ENCODE results near the gene KRTAP4-1.
"Not testable (repeated sequence)": the region's sequence is repeated elsewhere in the genome, so short reads cannot be mapped to it uniquely, and the experiment has no call there.

Gene KRTAP4-1

DNA sequence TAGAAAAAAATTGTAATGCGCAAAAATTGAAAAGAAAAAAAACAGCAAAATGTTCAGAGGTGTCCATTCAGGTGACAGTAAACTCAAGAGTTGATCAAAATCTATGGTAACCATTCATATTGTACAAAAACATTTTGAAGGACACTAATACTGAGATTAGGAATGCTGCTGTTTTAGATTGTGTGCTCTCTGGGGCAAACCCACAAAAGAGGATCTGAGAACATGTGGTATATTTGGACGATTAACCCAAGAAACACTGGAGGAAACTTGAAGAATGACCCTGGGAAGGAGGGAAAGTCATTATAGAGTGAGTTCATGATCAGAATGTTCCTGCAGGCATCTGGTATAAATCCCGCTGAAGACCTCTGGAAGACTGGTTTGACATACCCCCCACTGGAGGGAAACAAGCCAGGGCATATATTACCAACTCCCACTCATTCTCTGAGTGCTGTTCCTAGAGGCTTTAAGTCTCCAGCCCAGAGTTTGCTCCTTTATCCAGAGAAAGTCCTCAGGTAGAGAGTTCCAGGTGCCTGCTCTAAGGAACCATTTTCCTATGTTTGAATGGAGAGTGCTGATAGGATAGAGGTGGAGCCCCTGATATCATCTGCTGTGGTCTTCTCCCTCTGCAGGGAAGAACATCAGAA lies 7.8 kb downstream of the KRTAP4-1 start:
- FAIRE-seq (no peak), DNase-seq (ENCODE audit: low spot score) (no peak)

DNA sequence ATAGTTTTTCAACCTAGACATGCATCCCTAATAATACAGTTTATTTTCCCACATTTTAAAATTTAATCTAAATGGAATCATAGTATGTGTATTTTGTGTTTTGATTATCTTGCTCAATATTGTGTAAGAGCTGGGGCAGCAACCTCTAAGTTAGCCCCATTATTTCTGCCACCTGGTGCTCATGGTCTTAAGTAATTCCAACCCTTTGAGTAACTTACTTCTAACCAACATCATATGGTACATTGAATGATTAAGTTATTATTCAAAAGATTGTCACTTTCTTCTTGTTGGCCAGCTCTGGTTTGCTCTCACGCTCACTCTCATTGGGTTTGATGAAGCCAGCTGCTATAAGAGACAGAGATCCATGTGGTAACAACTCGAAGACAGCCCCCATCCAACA lies 12.8 kb downstream of the KRTAP4-1 start:
- DNase-seq (ENCODE audit: low spot score) (no peak), FAIRE-seq (no peak)

DNA sequence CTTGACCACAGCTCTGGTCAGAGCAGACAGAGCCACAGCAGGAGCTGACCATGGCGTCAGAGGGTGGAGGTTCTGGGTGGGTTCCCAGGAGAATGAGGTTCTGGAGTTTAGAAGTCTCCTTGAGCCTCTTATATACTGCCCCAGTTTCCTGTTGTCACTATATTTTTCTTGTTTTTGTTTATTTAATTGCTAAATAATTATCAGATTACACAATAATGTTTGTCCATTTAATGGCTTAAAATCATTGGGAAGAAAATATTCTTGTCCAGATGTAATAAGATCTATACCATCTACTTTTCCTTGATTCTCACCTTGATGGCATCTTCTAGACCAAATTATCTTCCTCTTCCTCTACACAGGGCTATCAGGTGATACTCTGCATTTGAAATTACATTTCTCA lies 16.6 kb downstream of the KRTAP4-1 start, which contains the start of gene KRTAP4-3:
TSS of gene KRTAP4-3 (minus strand) at position 101 of the 400 bp plus-strand sequence. CDS start at position 52, 49 bp downstream.
- no peak for FAIRE-seq
- DNase-seq (ENCODE audit: low spot score): no peak

DNA sequence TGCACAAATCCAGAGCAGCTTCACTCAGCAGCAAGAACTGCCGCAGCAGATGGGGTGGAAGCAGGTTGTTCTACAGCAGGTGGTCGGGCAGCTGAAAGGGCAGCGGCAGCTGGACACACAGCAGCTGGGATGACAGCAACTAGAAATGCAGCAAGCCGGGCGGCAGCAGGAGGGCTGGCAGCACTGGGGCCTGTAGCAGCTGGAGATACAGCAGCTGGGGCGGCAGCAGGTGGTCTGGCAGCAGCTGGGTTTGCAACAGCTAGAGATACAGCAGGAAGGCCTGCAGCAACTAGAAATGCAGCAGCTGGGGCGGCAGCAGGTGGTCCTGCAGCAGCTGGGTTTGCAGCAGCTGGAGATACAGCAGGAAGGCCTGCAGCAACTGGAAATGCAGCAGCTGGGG lies 17.1 kb downstream of the KRTAP4-1 start:
- FAIRE-seq (no peak), DNase-seq (ENCODE audit: low spot score) (no peak)

DNA sequence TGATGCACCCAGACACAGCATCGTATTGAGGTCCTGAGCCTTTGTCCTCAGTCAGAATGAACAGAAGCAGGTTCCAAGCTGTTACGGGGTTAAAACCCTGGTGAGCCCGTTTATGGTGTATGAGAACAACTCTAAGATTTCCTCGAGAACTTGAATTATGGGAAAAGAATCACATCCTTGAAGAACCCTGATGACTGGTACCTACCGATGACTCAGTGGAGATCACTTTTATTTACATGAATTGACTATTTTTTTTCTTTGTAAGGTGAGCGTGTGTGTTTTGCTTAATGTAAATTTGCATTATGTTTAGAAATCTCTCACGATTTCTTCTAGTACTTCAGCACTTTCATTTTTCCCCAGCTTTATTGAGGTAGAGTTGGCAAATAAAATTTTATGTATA lies 20.9 kb downstream of the KRTAP4-1 start:
- no peak for DNase-seq (ENCODE audit: low spot score)
- FAIRE-seq: no peak

DNA sequence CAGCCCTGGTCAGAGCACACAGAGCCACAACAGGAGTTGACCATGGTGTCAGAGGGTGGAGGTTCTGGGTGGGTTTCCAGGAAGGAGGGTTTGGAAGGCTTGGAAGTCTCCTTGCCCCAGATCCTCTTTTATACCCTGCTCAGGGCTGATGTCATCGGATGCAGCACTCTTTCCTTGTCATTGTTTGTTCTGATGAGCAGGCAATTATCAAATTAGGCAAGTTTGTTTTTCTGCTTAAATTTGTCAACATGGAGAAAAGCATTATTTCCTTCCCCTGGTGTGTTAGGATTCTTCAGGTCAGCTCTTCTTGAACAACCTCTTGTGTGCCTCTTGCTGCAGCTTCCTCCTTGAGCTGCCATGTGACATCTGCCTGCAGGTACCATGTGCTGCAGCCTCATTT lies 24.1 kb downstream of the KRTAP4-1 start, which contains the start of gene KRTAP4-4:
TSS of gene KRTAP4-4 (minus strand) at position 101 of the 400 bp plus-strand sequence. CDS start at position 44, 57 bp downstream.
- no peak for DNase-seq (ENCODE audit: low spot score)
- no peak for FAIRE-seq

DNA sequence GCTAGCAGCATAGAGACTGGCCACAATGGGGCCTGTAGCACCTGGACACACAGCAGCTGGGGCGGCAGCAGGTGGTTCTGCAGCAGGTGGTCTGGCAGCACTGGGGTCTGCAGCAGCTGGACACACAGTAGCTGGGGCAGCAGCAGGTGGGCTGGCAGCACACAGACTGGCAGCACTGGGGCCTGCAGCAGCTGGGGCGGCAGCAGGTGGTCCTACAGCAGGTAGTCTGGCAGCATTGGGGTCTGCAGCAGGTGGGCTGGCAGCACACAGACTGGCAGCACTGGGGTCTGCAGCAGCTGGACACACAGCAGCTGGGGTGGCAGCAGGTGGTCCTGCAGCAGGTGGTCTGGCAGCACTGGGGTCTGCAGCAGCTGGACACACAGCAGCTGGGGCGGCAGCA lies 24.5 kb downstream of the KRTAP4-1 start:
- FAIRE-seq; DNase-seq (ENCODE audit: low spot score): not testable (repeated sequence)

DNA sequence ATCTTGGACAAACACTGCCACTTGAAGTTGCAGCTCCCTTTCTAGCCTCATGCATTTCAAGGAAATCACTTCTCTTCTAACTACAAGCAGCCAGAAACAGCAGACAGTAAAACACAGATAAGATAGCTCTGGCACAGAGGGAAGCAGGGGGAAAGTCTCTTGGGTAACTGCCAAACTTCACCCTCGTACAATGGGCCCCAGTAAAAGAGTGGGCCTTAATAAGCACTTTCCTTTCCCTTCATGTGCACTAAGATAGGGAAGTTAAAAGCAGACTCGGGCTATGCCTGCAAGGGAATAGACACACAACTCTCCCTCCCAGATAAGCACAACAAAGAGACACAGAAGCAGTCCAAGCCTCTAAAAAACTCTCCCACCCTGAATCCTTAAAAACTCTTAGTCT lies 30.9 kb downstream of the KRTAP4-1 start:
- FAIRE-seq (no peak), DNase-seq (ENCODE audit: low spot score) (no peak)

DNA sequence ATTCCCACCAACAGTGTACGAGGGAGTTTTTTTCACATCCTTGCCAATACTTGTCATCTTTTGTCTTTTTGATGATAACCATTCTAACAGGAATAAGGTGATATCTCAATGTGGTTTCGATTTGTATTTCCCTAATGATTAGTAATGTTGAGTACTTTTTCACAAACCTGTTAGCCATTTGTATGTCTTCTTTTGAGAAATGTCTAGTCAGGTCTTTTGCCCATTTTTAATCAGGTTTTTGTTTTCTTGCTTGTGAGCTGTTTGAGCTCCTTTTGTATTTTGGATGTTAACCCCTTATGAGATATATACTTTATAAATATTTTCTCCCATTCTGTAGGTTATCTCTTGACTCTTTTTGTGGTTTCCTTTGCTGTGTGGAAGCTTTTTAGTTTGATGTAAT lies 33.2 kb downstream of the KRTAP4-1 start:
- FAIRE-seq (no peak), DNase-seq (ENCODE audit: low spot score) (no peak)

DNA sequence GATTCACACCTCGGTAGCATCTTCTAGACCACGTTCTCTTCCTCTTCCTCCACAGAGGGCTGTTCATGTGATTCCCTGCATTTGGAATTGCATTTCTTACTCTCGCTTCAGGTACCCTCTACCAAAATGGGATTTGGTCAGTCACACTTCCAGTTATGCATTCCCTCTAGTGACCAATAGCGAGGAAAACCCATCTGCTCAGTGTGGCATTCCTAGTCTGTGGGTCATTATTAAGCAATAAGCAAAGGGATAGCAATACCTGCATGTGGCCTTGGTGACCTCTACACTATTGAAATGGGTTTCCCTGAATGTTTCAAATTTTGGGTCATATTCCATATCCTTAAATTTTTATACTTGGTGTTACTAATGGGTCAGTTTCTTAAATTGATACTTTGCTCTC lies 34.7 kb downstream of the KRTAP4-1 start:
- DNase-seq (ENCODE audit: low spot score) (no peak), FAIRE-seq (no peak)

DNA sequence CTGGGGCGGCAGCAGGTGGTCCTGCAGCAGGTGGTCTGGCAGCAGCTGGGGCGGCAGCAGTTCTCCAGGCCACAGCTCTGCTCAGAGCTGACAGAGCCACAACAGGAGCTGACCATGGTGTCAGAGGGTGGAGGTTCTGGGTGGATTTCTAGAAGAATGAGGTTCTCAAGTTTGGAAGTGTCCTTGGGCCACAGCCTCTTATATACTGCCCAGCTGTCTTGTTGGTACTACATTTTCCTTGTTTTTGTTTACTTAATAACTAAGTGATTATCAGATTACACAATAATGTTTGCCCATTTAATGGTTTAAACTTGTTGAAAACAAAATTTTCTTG lies 35.1 kb downstream of the KRTAP4-1 start, which contains the start of gene KRTAP4-5:
TSS of gene KRTAP4-5 (minus strand) at position 174 of the 334 bp plus-strand sequence. CDS start at position 116, 58 bp downstream.
- DNase-seq (ENCODE audit: low spot score): no peak
- no peak for FAIRE-seq

DNA sequence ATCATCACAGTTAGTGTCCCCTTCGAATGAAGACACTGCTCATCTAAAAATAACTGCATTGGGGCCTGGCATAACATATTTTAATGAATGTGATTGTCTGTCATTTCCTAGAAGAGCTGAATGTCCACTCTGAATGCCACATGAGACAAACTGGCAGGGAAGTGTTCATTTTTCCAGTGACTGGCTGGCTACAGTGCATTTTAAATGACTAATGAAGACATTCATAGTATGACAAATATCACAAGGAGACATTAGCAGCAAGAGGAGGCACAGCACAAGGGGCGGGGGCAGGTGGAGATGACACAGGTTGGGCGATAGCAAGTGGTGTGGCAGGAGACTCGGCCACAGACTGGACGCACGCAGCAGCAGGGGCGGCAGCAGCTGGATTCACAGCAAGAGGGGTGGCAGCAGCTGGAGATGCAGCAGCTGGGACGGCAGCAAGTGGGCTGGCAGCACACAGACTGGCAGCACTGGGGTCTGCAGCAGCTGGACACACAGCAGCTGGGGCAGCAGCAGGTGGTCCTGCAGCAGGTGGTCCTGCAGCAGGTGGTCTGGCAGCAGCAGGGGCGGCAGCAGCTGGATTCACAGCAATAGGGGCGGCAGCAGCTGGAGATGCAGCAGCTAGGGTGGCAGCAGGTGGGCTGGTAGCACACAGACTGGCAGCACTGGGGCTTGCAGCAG lies 35.6 kb downstream of the KRTAP4-1 start:
- FAIRE-seq; DNase-seq (ENCODE audit: low spot score): not testable (repeated sequence)

DNA sequence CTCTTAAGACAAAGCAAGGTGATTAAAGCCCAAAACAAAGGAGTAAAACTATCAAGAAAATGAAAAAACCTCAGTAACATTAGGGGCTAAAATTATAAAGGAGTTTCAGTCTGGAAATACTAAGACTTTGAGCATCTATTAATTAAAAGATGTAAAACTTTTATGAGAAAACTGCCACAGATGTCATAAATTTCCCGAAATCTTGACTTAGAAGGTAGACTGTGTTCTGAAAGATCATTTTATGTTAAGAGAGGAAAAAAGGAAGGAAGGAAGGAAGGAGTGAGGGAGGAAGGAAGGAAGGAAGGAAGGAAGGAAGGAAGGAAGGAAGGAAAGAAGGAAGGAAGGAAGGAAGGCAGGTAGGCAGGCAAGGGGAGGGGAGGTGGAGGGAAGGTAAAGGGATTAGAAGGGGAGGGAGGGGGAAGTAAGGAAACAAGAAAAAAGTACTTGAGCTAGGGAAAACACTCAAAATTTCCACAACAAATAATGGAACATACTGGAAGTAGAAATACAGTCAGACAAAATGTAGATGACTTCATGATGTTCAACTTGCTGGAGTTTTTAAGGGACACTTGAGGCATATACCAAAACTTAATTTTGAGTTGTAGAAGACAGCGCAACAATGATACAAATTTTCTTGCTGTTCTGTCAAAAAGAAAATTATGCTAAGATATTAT lies 37.0 kb downstream of the KRTAP4-1 start:
- DNase-seq (ENCODE audit: low spot score): no peak
- FAIRE-seq: no peak

DNA sequence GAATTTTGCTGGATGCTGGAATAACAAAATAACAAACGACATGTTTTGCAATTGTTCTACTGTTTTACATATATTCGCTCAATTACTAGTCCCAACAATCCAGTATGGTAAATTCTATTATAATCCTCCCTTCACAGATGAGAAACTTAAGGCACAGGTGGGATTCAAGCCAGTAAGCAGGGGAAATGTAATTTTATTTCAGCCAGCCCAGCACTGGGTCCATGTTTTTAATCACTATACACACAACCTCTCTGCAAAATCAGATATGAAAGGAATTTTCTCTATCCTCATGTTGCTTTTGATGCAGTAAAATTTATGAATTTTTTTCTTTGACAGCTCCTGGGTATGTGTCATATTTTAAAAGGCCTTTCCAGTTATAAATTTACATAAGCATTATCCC lies 39.5 kb downstream of the KRTAP4-1 start:
- DNase-seq (ENCODE audit: low spot score) (no peak), FAIRE-seq (no peak)

DNA sequence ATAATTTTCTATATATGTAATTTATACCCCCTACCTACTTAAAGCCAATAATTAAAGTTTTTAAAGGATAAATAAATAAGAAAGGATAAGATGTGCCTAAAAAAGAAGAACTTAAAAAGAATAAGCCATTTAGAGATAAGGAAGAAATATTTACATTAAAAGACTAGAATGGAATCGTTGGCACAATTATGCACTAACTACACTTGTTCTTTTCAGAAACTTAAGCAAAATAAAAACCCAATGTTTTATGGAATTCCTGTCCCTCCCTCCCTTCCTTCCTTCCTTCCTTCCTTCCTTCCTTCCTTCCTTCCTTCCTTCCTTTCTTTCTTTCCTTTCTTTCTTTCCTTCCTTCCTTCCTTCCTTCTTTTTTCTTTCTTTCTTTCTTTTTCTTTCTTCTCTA lies 39.9 kb downstream of the KRTAP4-1 start:
- FAIRE-seq (no peak), DNase-seq (ENCODE audit: low spot score) (no peak)

DNA sequence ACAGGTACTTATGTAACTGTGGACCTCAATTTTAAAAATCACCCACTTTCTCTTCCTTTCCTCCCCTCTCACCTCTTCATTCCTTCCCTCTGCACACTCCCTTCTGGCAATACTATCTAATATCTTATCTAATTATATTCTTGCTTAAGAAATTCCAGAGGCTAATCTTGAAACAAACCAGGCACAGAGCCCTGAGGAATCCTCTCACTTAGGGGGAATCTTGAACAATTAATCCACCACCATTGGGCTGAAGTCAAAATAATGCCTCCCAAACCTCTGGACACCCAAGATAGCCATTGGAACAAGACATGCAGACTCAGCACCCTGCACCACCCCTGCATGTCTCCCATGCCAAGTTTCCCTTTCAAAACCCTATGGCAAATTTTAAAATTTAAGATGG lies 43.4 kb downstream of the KRTAP4-1 start:
- DNase-seq (ENCODE audit: low spot score) (no peak), FAIRE-seq (no peak)

DNA sequence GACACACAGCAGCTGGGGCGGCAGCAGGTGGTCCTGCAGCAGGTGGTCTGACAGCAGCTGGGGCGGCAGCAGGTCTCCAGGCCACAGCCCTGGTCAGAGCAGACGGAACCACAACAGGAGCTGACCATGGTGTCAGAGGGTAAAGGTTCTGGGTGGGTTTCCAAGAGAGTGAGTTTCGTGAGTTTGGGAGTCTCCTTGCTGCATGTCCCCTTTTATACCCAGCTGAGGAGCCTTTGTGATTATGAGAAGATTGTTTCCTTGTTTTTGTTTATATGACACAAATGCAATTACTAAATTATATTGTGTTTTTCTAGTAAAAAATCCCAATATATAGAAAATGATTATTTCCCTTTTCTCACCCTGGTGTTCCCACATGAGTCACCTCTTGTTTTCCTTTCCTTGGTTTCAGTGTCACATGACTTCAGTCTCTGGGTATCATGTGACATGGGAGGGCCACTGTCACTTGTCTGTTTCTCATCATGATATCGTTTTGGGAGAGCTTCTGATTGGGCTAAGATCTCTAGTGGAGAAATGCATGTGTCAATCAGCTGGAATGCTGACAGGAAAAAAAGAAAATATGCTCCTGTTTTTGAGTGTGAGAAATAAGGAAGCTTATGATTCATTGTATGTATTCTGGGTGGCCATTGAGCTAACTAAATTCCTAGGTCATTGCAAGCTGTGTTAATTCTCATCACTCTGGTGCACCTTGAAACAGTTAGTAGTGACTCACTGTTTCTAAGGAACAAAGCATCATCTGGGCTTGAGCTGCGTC lies 44.2 kb downstream of the KRTAP4-1 start, which contains the start of gene KRTAP4-6:
TSS of gene KRTAP4-6 (minus strand) at position 185 of the 772 bp plus-strand sequence. CDS start at position 128, 57 bp downstream.
- DNase-seq (ENCODE audit: low spot score) (peak; percentile 88), FAIRE-seq (peak; percentile 55)

DNA sequence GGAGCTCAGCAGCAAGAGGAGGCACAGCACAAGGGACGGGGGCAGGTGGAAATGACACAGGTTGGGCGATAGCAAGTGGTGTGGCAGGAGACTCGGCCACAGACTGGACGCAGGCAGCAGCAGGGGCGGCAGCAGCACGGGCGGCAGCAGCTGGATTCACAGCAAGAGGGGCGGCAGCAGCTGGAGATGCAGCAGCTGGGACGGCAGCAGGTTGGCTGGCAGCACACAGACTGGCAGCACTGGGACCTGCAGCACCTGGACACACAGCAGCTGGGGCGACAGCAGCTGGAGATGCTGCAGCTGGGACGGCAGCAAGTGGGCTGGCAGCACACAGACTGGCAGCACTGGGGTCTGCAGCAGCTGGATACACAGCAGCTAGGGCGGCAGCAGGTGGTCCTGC lies 44.8 kb downstream of the KRTAP4-1 start:
- DNase-seq (ENCODE audit: low spot score); FAIRE-seq: not testable (repeated sequence)

Data from RCC 7860 (cell line).